Raji (cell line): ENCODE measurements around the gene STAMBP.

Experiments used
- POLR2A ChIP-seq: IDR thresholded peaks from 2 replicates; pipeline ENCODE4 v1.6.1; 2011; ENCODE audit warnings: low read depth, low read length, control low read depth; ENCODE audit not compliant: insufficient read depth

The STAMBP gene

DNA sequence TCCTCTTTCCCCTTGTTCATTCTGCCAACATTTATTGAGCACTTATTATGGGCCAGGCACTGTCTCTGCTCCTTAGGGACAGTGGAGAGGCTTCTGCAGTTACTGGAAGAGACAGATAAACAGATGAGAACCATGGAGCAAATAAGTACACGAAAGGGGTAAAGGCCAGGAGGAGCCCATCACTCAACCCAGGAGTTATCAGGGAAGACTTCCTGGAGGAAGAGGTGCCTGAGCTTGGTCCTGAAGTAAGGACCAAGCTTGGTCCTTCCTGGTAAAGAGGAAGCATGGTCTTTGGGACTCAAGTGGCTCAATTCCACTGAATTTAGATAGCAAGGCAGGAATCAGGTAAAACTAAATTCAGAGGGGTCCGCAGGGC, 65.7 kb downstream of the STAMBP start:
- no peak for TF ChIP-seq POLR2A

GRCh38 chr2:73894877-73895276, 66.1 kb downstream of the STAMBP start:
- no peak for TF ChIP-seq POLR2A

- TF ChIP-seq POLR2A = no peak
Measured at GRCh38 chr2:73895473-73895872, 66.7 kb downstream of the STAMBP start.

GRCh38 chr2:73896362-73897239, 67.8 kb downstream of the STAMBP start:
- no peak for TF ChIP-seq POLR2A

DNA sequence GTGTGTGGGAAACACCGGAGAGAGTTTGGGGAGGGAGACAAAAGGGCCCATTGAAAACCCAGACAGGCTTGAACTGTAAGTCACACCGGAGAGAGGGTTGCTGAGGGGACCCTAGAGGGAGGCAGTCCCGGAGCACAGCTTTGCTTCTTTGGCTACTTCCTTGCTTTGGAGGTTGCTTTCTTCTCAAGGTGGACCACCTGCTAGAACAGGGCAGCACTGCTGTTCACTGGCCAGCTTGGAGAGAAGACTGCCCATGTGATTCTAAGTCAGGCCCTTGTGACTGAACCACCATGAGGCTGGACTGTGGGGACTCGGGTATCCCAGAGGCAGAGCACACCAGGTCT, 68.5 kb downstream of the STAMBP start:
- no peak for TF ChIP-seq POLR2A

- no peak for TF ChIP-seq POLR2A
Measured at GRCh38 chr2:73897934-73898333, 69.2 kb downstream of the STAMBP start.

DNA sequence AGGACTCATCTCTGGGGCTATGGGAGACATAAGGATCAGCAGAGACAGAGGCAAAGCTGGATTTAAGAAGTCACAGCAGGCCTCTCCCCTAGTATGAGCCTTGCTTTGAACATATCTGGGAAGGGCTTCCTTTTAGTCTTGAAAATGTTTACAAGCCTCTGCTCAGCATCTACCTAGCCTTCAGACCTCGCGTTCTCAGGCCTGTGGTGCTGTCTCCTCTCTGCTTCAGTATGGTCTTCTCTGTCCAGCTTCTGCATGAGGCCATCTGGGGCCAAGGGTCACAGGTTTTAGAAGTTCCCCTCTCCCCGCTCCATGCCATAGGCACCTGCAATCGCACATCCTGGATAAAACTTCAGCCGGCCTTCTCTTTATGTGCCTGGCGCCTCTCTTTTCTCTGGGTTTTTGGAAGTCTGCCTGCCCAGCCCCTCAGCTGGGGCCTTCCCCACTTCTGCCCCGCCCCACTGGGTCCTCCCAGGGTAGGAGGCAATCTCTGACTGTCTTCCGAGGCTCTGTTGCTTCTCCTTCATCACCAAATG, 71.1 kb downstream of the STAMBP start:
- TF ChIP-seq POLR2A = no peak

- no peak for TF ChIP-seq POLR2A
Measured at GRCh38 chr2:73901143-73901542, 72.4 kb downstream of the STAMBP start.

GRCh38 chr2:73902284-73902683, 73.5 kb downstream of the STAMBP start:
- no peak for TF ChIP-seq POLR2A

DNA sequence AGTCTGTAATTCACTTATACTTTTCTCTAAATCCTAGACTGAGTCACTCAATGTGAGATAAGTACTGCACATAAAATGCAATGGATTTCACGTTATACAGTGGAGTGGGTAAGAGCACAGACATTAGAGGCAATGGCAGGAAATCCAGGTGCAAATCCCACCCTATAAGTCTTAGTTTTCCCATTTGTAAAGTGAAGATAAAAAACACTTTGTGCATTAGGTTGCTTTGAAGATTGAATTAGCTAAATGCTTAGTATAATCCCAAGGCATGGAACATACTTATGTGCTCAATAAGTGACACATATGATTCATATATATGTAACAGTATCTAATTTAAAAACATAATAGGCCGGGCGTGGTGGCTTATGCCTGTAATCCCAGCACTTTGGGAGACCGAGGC, 74.6 kb downstream of the STAMBP start:
- TF ChIP-seq POLR2A = no peak

DNA sequence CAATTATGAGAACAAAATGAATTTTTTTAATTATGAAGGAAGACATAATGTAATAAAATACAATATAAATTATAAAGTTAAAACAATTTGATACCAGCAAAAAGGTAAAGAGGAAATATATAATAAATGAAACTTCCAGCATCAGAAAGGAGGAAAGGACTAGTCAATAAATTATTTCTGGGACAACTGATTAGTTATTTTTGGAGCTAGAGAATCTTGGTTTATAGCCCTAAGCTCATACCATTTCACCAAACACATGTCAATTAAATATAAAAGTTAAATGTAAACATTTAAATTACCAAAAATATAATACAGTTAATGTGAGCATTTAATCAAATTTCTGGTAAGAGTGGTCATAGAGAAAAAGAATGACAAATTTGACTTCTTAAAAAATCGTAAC, 76.2 kb downstream of the STAMBP start:
- TF ChIP-seq POLR2A = no peak

- no peak for TF ChIP-seq POLR2A
Measured at GRCh38 chr2:73906847-73907505, 78.2 kb downstream of the STAMBP start.

DNA sequence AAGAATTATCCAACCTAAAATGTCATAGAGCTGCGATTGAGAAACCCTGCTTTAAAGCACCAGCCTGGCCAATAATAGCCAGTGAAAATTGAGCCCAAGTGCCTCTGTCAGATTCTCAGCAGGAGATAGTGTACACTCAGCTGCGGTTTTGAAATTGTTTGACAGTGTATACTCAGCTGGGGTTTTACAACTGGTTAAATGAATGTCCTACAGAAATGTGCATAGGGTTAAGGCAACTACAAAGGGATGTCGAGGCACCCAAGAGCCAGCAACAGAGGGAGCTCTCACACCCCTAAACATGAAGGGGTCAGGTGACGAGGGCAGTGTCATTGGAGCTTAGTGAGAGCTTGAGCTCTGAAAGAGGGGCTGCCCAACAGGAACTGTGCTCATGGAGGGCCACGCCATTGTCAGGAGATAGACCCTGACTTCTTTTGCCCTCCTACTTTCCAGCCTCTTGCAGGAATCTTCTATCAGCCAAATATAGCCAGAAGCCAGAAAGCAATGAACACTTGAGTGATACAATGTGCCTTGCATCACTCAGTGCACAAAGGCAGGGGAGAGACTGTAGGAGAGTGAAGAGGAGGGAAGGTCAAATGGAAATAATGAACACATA, 79.2 kb downstream of the STAMBP start:
- TF ChIP-seq POLR2A = no peak

- TF ChIP-seq POLR2A = no peak
Measured at GRCh38 chr2:73908689-73909652, 80.2 kb downstream of the STAMBP start.
